Endothelial cell of umbilical vein (primary cell): ENCODE data around the gene ARPC5. TPM values are rescaled to one million over a fixed set of nuclear protein-coding genes. Genes with fewer than 3 reads are reported as not detected.
"Not testable (repeated sequence)": the region's sequence is repeated elsewhere in the genome, so short reads cannot be mapped to it uniquely, and the experiment has no call there.

Experiments
- BruUV-seq: library from RNA; stranded (reverse); fragments of 400-500 nt; replicated peaks from 2 replicates; lab custom pipeline; 2021; lab: Mats Ljungman, UMichigan
- CTCF ChIA-PET: fragments of 300-600, 350-600 bp; sonication (Branson Sonifier 250); formaldehyde crosslinking; loops from one replicate; lab custom pipeline; 2021; ENCODE audit warnings: antibody characterized with exemption, inconsistent platforms; lab: Charles Lee
- POLR2A ChIA-PET: fragments of 300-600, 350-600 bp; sonication (Branson Sonifier 250); formaldehyde crosslinking; loops from one replicate; lab custom pipeline; 2021; ENCODE audit warnings: antibody characterized with exemption, inconsistent platforms; lab: Charles Lee
- DNase-seq: peaks from one replicate; pipeline ENCODE4 v3.0.0-alpha.2; 2011; ENCODE audit warnings: low read depth, low spot score
- FAIRE-seq: peaks from 2 replicates; lab custom pipeline; 2011; peaks lifted over from hg19 to GRCh38; lab: Jason Lieb, UNC
- H2AFZ ChIP-seq: 2 replicates; pipeline ENCODE4 v1.6.0; 2012; ENCODE audit warnings: low read depth, low read length, control low read depth, inconsistent platforms
- H3K27ac ChIP-seq: 2 replicates; pipeline ENCODE4 v1.5.1; 2011; ENCODE audit warnings: low read depth, mild to moderate bottlenecking, control low read depth, low read length, moderate library complexity; ENCODE audit not compliant: insufficient read depth
- H3K27me3 ChIP-seq, 2 experiments: 2 replicates each; pipeline versions ENCODE4 v1.6.0 to v1.6.1; 2011; ENCODE audit warnings: low read length in 2 of 2, mixed read lengths in 1 of 2; ENCODE audit not compliant: control insufficient read depth in 2 of 2, insufficient read depth in 2 of 2
- H3K36me3 ChIP-seq, 2 experiments: 2 replicates in 1 of 2; 3 replicates in 1 of 2; pipeline ENCODE4 v1.5.1; 2011; ENCODE audit warnings: low read length in 2 of 2, mild to moderate bottlenecking in 1 of 2, moderate library complexity in 1 of 2; ENCODE audit not compliant: control insufficient read depth in 2 of 2, insufficient read depth in 2 of 2; ENCODE audit errors: extremely low read depth in 1 of 2
- H3K4me1 ChIP-seq: 3 replicates; pipeline ENCODE4 v1.5.1; 2011; ENCODE audit warnings: mild to moderate bottlenecking, low read length; ENCODE audit not compliant: control insufficient read depth, insufficient read depth; ENCODE audit errors: extremely low read depth
- H3K4me2 ChIP-seq: 2 replicates; pipeline ENCODE4 v1.6.1; 2011; ENCODE audit warnings: low read length, control low read depth, mixed read lengths; ENCODE audit not compliant: insufficient read depth
- H3K4me3 ChIP-seq, 3 experiments: fragments of 200-600 bp in 1 of 3; sonication (generic), shearing (Covaris generic) in 1 of 3; replicated peaks in 1 of 3; 2 replicates each; pipeline ENCODE4 v1.5.1; 2011 to 2016; ENCODE audit warnings: control low read depth in 3 of 3, low read length in 3 of 3, mild to moderate bottlenecking in 2 of 3, inconsistent platforms in 1 of 3, low read depth in 1 of 3, moderate library complexity in 1 of 3; ENCODE audit not compliant: insufficient read depth in 1 of 3
- H3K79me2 ChIP-seq: 2 replicates; pipeline ENCODE4 v1.6.0; 2012; ENCODE audit warnings: low read length, inconsistent platforms; ENCODE audit not compliant: control insufficient read depth, insufficient read depth
- H3K9ac ChIP-seq: replicated peaks from 2 replicates; pipeline ENCODE3; 2011; ENCODE audit warnings: low read length, control low read depth; ENCODE audit not compliant: insufficient read depth; ENCODE audit errors: extremely low read depth
- H3K9me1 ChIP-seq: replicated peaks from 3 replicates; pipeline ENCODE4 v1.6.0; 2011; ENCODE audit warnings: mild to moderate bottlenecking, low read length; ENCODE audit not compliant: control insufficient read depth, insufficient read depth; ENCODE audit errors: extremely low read depth
- H3K9me3 ChIP-seq: replicated peaks from 2 replicates; pipeline ENCODE4 v1.5.1; 2012; ENCODE audit warnings: low read length, inconsistent platforms; ENCODE audit not compliant: control insufficient read depth, insufficient read depth
- H4K20me1 ChIP-seq: replicated peaks from 2 replicates; pipeline ENCODE3; 2011; ENCODE audit warnings: mild to moderate bottlenecking, low read length; ENCODE audit not compliant: control insufficient read depth, insufficient read depth; ENCODE audit errors: extremely low read depth
- FOS ChIP-seq: IDR thresholded peaks from 2 replicates; pipeline ENCODE4 v1.6.1; 2011; ENCODE audit warnings: mild to moderate bottlenecking, low read length, moderate library complexity, borderline replicate concordance; ENCODE audit not compliant: insufficient read depth
- POLR2A ChIP-seq: IDR thresholded peaks from 2 replicates; pipeline ENCODE4 v1.6.1; 2012; ENCODE audit warnings: low read depth, mild to moderate bottlenecking, control low read depth, low read length
- dilution Hi-C: fragments of 300-500 bp; cut with MboI; formaldehyde crosslinking; loops from one replicate; pipeline ENCODE4 v1.15.0; 2019; ENCODE audit warnings: low sequenced_read_pairs; ENCODE audit not compliant: extremely low pct_ligation_motif_present
- intact Hi-C: fragments of 100-400 bp; cut with micrococcal nuclease; formaldehyde crosslinking; loops from one replicate; pipeline ENCODE4 v1.10.0; 2022
- polyA plus RNA-seq, 4 experiments: library from polyadenylated mRNA; depleted of rRNA in 3 of 4; stranded (reverse) in 3 of 4; unstranded in 1 of 4; fragments of >200 nt; gene quantifications; 2 replicates each; pipeline versions ENCODE4 v1.2.1 to v1.2.3, GENCODE V29; 2011 to 2012; ENCODE audit warnings: missing spikeins in 1 of 4
- total RNA-seq: library from RNA; stranded (reverse); gene quantifications from 2 replicates; pipeline ENCODE4 v1.2.3, GENCODE V29; 2021

The ARPC5 gene
- total and polyA plus RNA-seq, 2 donors (not counting 3 experiments of a cell fraction or from before 2014, with no cell fraction given), result 110 to 185 TPM

DNA sequence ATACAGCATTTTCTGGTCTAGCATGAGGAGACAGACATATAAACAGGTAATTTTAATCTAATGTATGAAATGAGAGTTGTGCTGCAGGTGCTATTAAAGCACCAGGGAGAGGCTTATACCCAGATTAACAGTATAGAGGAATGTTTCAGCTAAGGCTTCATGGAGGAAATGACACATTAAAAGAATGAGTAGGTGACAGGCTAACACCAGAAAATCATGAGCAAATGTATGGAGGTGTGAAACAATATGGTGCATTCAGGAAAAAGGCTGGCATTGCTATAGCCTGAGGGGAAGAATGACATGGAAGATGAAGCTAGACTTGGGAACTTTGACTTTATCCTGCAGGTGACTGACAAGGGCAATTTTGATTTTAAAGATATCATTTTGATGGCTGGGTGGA is 7.0 kb downstream of the ARPC5 start:
- H3K9me3 ChIP-seq, result no peaks in the 10 kb centered on the region
- peaks cover 49% of the 10 kb centered on the region for H3K79me2 ChIP-seq
- H3K4me1 ChIP-seq, result peaks cover 35% of the 10 kb centered on the region
- no peak overlapping the region for H3K4me2 ChIP-seq
- no peak overlapping the region for H2AFZ ChIP-seq
- TF ChIP-seq POLR2A (no peak), FOS (no peak)
- no peaks in the 10 kb centered on the region for H3K9me1 ChIP-seq
- CTCF ChIA-PET, result interaction anchor here (0.9 to 1.8 kb wide), 4 partner anchors 19 to 287 kb away, joined by 3 to 5 read pairs (median 4); no protein-coding TSS in a partner anchor
- H3K4me3 ChIP-seq, result no peak overlapping the region
- H3K27me3 ChIP-seq, result no peaks in the 10 kb centered on the region
- FAIRE-seq (no peak), DNase-seq (no peak)
- POLR2A ChIA-PET, result no interaction called here
- no TSS peak for BruUV-seq
- peaks cover 2% of the 10 kb centered on the region for H4K20me1 ChIP-seq
- H3K9ac ChIP-seq, result no peak overlapping the region
- peaks cover 9 to 28% of the 10 kb centered on the region in 2 experiments for H3K36me3 ChIP-seq
- no peak overlapping the region for H3K27ac ChIP-seq
- intact Hi-C loops (no loop called here), dilution Hi-C loops (no loop called here)

DNA sequence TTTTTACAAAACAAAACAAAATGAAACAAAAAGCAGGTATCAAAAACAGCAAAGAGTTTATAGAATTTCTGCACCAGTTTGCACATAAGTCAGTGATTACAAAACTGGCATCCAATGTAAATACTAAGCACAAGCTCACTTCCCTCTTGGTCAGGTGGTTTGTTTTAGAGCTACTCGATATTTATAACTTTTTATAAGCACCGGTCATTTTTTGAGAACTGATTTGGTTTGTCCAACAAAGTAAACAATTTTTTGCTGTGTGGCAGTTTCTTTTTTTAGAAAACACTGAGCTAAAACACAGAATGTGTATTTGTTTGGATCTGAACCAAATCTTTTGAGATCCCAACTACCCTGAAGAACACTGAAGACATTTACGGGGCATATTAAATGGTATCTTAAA is 9.3 kb downstream of the ARPC5 start:
- H3K9ac ChIP-seq, BruUV-seq, H3K27ac ChIP-seq, H2AFZ ChIP-seq, H3K4me2 ChIP-seq, H3K27me3 ChIP-seq, intact Hi-C loops, DNase-seq, H4K20me1 ChIP-seq, POLR2A ChIA-PET, H3K9me3 ChIP-seq, H3K4me3 ChIP-seq, H3K9me1 ChIP-seq, dilution Hi-C loops: not testable (repeated sequence)
- H3K79me2 ChIP-seq, result peaks cover 28% of the 10 kb centered on the region
- H3K4me1 ChIP-seq, result peaks cover 18% of the 10 kb centered on the region
- CTCF ChIA-PET, result interaction anchor here (1.1 to 1.7 kb wide), 4 partner anchors 17 to 290 kb away, joined by 3 to 6 read pairs (median 4); no protein-coding TSS in a partner anchor
- H3K36me3 ChIP-seq, result peaks cover 9 to 30% of the 10 kb centered on the region in 2 experiments
- FAIRE-seq, result peak; percentile 18
